Esophagus muscularis mucosa (tissue), 4 donors: ENCODE measurements around the gene DNAH1. TPM values are rescaled to one million over a fixed set of nuclear protein-coding genes. Genes with fewer than 3 reads are reported as not detected.

Experiments
- DNase-seq: peaks from one replicate; pipeline ENCODE4 v3.0.0-alpha.2; 2017; ENCODE audit errors: extremely low spot score
- H3K27ac ChIP-seq, 4 donors: fragments of 200-600 bp; sonication (generic); replicated peaks in 1 of 4; 1 replicate in 3 of 4; 2 replicates in 1 of 4; pipeline ENCODE4 v1.5.1; 2016 to 2019; ENCODE audit warnings: mild to moderate bottlenecking in 1 of 4
- H3K27me3 ChIP-seq, 4 donors: fragments of 200-600 bp; sonication (generic); one replicate each; pipeline versions ENCODE4 v1.5.1 to v1.6.0; 2016 to 2019
- H3K36me3 ChIP-seq, 4 donors: fragments of 200-600 bp; sonication (generic); one replicate each; pipeline ENCODE4 v1.5.1; 2016 to 2019
- H3K4me1 ChIP-seq, 4 donors: fragments of 200-600 bp; sonication (generic); one replicate each; pipeline ENCODE4 v1.5.1; 2016 to 2019
- H3K4me3 ChIP-seq, 4 donors: fragments of 200-600 bp; sonication (generic); 1 replicate in 2 of 4; 2 replicates in 2 of 4; pipeline ENCODE4 v1.5.1; 2016 to 2019; ENCODE audit warnings: mild to moderate bottlenecking in 4 of 4, moderate library complexity in 1 of 4
- H3K9me3 ChIP-seq, 4 donors: fragments of 200-600 bp; sonication (generic); 1 replicate in 3 of 4; 2 replicates in 1 of 4; pipeline ENCODE4 v1.5.1; 2016 to 2019
- EP300 ChIP-seq: sonication (generic); formaldehyde crosslinking; IDR thresholded peaks from one replicate; pipeline ENCODE4 v1.6.1; 2017; ENCODE audit warnings: antibody characterized with exemption
- POLR2A ChIP-seq: fragments of 450-650 bp; IDR thresholded peaks from one replicate; pipeline ENCODE4 v1.6.1; 2017; ENCODE audit warnings: antibody characterized with exemption, moderate library complexity, mild to moderate bottlenecking, low read depth
- POLR2AphosphoS5 ChIP-seq, 2 donors: sonication (generic); formaldehyde crosslinking; IDR thresholded peaks; one replicate each; pipeline ENCODE4 v1.6.1; 2017; ENCODE audit warnings: antibody characterized with exemption in 2 of 2
- WGBS: methylation state at CpG from one replicate; pipeline ENCODE4 v1.1.5; 2018; 5-methylcytosine and 5-hydroxymethylcytosine counted together
- intact Hi-C: fragments of 100-400 bp; cut with DNase I; formaldehyde crosslinking; loops from one replicate; pipeline ENCODE4 v1.15.1; 2023
- total RNA-seq, 4 donors: library from RNA; depleted of rRNA; stranded (reverse); fragments of >200 nt; gene quantifications; one replicate each; pipeline versions ENCODE4 v1.1.0 to v1.2.1, GENCODE V29; 2016
- TF ChIP-seq, protein P1 (sequence below), 3 experiments: fragments of 200-600 bp in 2 of 3; fragments of 450-650 bp in 1 of 3; sonication (generic) in 2 of 3; IDR thresholded peaks; one replicate each; pipeline ENCODE4 v1.5.1; 2017 to 2019; ENCODE audit warnings: antibody characterized with exemption in 3 of 3, mild to moderate bottlenecking in 2 of 3, moderate library complexity in 1 of 3

Gene DNAH1
- total RNA-seq, 4 donors from 2014 or later, result 3.4 to 5.4 (median 3.6) TPM

DNA sequence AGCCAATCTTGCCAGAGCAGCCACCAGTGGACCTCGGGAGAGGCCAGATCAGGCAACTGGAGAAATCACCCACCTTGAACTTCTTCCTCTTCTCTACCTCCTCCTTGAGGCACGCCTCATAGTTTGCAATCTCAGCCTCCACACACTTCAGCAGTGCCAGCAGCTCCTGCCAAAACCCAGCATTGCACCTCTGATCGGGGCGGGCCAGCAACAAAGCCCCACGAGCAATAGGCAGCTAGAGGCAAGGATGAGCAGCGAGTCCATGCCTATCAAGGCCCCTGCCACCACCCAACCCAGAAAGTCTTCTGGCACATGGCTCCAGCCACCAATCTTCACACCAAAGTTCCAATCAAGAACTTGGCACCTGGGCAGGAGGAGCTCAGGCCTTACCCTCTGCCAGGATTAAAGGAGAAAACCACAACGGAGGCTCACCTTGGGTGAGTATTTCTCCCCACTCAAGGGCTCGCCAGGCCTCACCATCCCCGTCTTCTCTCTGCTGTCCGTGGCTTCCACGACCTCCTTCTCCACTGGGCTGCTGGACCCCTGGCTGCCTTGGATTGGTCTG, 86.7 kb downstream of the DNAH1 start:
- no peak overlapping the region for H3K27ac ChIP-seq
- intact Hi-C loops, result no loop called here
- H3K9me3 ChIP-seq, result no peaks in the 10 kb centered on the region
- WGBS, result 91% methylated on average over 10 of the region's 11 CpGs
- no peaks in the 10 kb centered on the region for H3K27me3 ChIP-seq
- H3K4me3 ChIP-seq, result no peak overlapping the region
- H3K4me1 ChIP-seq, result peaks cover 0 to 21% (median 11%) of the 10 kb centered on the region in 4 donors
- DNase-seq, result no peak
- no peak for TF ChIP-seq POLR2A
- no peak for TF ChIP-seq EP300
- TF ChIP-seq, protein P1, sequence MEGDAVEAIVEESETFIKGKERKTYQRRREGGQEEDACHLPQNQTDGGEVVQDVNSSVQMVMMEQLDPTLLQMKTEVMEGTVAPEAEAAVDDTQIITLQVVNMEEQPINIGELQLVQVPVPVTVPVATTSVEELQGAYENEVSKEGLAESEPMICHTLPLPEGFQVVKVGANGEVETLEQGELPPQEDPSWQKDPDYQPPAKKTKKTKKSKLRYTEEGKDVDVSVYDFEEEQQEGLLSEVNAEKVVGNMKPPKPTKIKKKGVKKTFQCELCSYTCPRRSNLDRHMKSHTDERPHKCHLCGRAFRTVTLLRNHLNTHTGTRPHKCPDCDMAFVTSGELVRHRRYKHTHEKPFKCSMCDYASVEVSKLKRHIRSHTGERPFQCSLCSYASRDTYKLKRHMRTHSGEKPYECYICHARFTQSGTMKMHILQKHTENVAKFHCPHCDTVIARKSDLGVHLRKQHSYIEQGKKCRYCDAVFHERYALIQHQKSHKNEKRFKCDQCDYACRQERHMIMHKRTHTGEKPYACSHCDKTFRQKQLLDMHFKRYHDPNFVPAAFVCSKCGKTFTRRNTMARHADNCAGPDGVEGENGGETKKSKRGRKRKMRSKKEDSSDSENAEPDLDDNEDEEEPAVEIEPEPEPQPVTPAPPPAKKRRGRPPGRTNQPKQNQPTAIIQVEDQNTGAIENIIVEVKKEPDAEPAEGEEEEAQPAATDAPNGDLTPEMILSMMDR (IDR thresholded peaks at IDR 0.05), result no peak
- no peak for TF ChIP-seq POLR2AphosphoS5 (IDR thresholded peaks at IDR 0.05)
- H3K36me3 ChIP-seq, result peaks cover 43 to 92% (median 81%) of the 10 kb centered on the region in 4 donors

GRCh38 chr3:52403271-52403841, 87.2 kb downstream of the DNAH1 start:
- DNase-seq, result no peak
- no peak overlapping the region for H3K4me3 ChIP-seq
- no peaks in the 10 kb centered on the region for H3K9me3 ChIP-seq
- WGBS, result 86% methylated on average over 14 of the region's 19 CpGs
- TF ChIP-seq POLR2AphosphoS5 (IDR thresholded peaks at IDR 0.05) (no peak), EP300 (no peak), POLR2A (no peak)
- TF ChIP-seq, protein P1 (IDR thresholded peaks at IDR 0.05), result no peak
- intact Hi-C loops, result no loop called here
- H3K4me1 ChIP-seq, result peaks cover 3 to 27% (median 17%) of the 10 kb centered on the region in 4 donors
- H3K36me3 ChIP-seq, result peaks cover 43 to 98% (median 85%) of the 10 kb centered on the region in 4 donors
- no peaks in the 10 kb centered on the region for H3K27me3 ChIP-seq
- H3K27ac ChIP-seq, result no peak overlapping the region

DNA sequence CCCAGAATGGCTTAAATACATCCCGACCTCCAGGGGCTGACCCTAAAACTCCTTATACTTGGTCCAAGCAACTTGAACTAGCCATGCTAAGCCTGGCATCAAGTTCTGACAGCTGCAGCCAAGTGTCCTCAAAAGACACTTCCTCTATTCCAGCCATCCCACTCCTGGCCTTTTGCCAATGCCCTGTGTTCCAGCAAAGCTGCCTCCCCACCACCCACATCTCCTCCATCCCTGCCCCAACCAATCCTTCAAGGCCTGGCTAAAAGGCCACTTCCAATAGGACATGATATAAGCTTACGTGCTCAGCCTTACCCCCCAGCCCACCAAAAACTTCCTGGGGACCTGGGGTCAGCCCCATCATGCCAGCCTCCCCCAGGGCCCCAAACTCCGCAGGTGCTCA, 87.8 kb downstream of the DNAH1 start:
- 82% methylated on average over 3 of the region's 3 CpGs for WGBS
- DNase-seq, result no peak
- no peak for TF ChIP-seq EP300
- TF ChIP-seq POLR2A, result no peak
- TF ChIP-seq, protein P1 (IDR thresholded peaks at IDR 0.05), result no peak
- TF ChIP-seq POLR2AphosphoS5 (IDR thresholded peaks at IDR 0.05), result no peak
- Histone ChIP-seq H3K27ac (no peak overlapping the region), H3K9me3 (no peaks in the 10 kb centered on the region), H3K36me3 (peaks cover 43 to 94% (median 86%) of the 10 kb centered on the region in 4 donors), H3K4me3 (no peak overlapping the region), H3K4me1 (peaks cover 9 to 33% (median 23%) of the 10 kb centered on the region in 4 donors), H3K27me3 (no peaks in the 10 kb centered on the region)
- intact Hi-C loops, result no loop called here

DNA sequence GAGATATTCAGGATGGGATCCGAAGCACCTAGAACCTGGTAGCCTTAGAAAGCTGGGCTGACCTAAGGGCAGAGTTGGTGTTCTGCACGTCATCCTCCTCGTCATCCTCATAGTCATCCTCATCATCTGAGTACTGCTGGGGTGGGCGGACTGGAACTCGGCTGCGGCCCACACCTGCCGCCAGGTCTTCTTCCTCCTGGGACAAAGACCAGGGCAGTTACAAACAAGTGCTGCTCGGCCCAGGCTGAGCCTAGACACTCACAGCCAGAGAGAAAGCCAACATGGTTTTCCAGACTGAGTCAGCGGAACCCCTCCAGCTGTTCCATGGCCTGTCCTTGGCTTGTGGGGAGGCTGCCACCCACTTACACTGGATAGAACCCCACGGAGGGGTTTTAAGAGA, 88.3 kb downstream of the DNAH1 start:
- Histone ChIP-seq H3K4me1 (peaks cover 14 to 38% (median 27%) of the 10 kb centered on the region in 4 donors), H3K27ac (no peak overlapping the region), H3K4me3 (no peak overlapping the region), H3K27me3 (no peaks in the 10 kb centered on the region), H3K36me3 (peaks cover 43 to 91% (median 86%) of the 10 kb centered on the region in 4 donors), H3K9me3 (no peaks in the 10 kb centered on the region)
- 87% methylated on average over 10 of the region's 10 CpGs for WGBS
- intact Hi-C loops, result no loop called here
- DNase-seq, result no peak
- TF ChIP-seq EP300, result no peak
- TF ChIP-seq POLR2AphosphoS5 (IDR thresholded peaks at IDR 0.05), result no peak

- Histone ChIP-seq H3K4me3 (no peak overlapping the region), H3K27ac (no peak overlapping the region), H3K36me3 (peaks cover 43 to 85% (median 83%) of the 10 kb centered on the region in 4 donors), H3K27me3 (no peaks in the 10 kb centered on the region), H3K9me3 (no peaks in the 10 kb centered on the region), H3K4me1 (peaks cover 14 to 40% (median 29%) of the 10 kb centered on the region in 4 donors)
- DNase-seq, result no peak
- intact Hi-C loops, result no loop called here
- 92% methylated on average over 5 of the region's 6 CpGs for WGBS
- TF ChIP-seq POLR2A, result no peak
- TF ChIP-seq, protein P1 (IDR thresholded peaks at IDR 0.05), result no peak
- TF ChIP-seq EP300, result no peak
- TF ChIP-seq POLR2AphosphoS5 (IDR thresholded peaks at IDR 0.05), result no peak
Observed at GRCh38 chr3:52405066-52405465, 88.9 kb downstream of the DNAH1 start.
